Nephron (organoid): ENCODE data around the gene AAMP.

Experiments
- H3K27ac Mint-ChIP-seq, 3 experiments: 2 replicates each; pipeline ENCODE4 v1.8.0; 2020; ENCODE audit warnings: mixed read lengths in 3 of 3, mild to moderate bottlenecking in 2 of 3, moderate library complexity in 1 of 3
- H3K27me3 Mint-ChIP-seq: 2 replicates; pipeline ENCODE4 v1.8.0; 2021; ENCODE audit warnings: low read depth, mild to moderate bottlenecking, moderate library complexity, mixed read lengths
- H3K36me3 Mint-ChIP-seq: 2 replicates; pipeline ENCODE4 v1.8.0; 2020; ENCODE audit warnings: low read depth, mixed read lengths
- H3K4me1 Mint-ChIP-seq: 2 replicates; pipeline ENCODE4 v1.8.0; 2020; ENCODE audit warnings: mixed read lengths
- H3K4me3 Mint-ChIP-seq, 3 experiments: 2 replicates each; pipeline ENCODE4 v1.8.0; 2020; ENCODE audit warnings: mild to moderate bottlenecking in 3 of 3, mixed read lengths in 3 of 3, moderate library complexity in 2 of 3
- H3K9me3 Mint-ChIP-seq: 2 replicates; pipeline ENCODE4 v1.8.0; 2020; ENCODE audit warnings: mixed read lengths
- TF ChIP-seq, protein P1 (sequence below), 3 experiments: fragments of 200-600 bp; sonication (generic); IDR thresholded peaks; one replicate each; pipeline ENCODE4 v1.5.0; 2021; ENCODE audit warnings: antibody characterized with exemption in 3 of 3; ENCODE audit not compliant: unreplicated experiment in 3 of 3

The AAMP gene

DNA sequence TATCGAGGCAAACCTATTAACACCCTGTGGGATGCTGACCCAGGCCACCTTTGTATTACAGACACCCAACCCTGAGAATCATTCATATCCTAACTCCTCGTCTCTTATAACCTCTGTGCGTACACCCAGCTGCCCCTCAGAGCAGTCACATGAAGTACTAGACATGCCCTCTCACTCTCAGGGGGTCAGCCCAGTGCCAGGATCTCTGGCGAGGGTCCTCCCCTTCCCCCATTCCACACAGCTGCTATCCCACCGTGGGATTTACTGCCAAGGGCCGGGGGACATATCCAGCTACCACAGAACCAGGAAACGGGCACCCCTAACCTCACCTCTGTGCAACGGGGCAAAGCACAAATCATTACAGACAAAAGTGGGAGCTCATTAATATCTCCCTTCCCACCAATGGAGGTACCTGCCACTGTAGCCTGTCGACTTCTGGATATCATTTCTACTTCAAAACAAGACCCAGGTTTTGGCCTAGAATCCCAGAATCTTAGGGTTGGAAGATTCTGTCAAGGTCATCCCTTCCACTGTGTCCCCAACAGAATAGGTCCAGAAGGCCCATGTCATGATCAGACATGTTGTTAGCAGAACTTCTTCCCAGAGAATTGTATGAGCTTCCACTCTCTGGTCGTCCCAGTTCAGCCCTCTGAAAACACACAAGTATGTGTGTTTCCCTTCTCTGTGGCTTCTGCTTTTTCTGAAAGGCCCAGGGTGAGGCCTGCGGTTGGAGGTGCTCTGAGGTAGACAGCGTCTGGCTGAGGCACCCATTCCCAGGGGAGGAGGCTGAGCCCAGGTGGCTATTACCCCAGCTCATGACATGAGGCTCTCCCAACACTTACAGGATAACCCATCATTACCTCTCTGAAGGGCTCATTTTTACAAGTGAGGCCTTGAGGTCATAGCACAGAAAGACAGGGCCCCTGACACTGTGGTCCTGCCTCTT lies 20.7 kb upstream of the AAMP start:
- no peaks in the 10 kb centered on the region for H3K9me3 Mint-ChIP-seq
- peaks cover 69% of the 10 kb centered on the region for H3K4me1 Mint-ChIP-seq
- H3K27me3 Mint-ChIP-seq, result no peaks in the 10 kb centered on the region
- H3K36me3 Mint-ChIP-seq, result no peaks in the 10 kb centered on the region
- TF ChIP-seq, protein P1, sequence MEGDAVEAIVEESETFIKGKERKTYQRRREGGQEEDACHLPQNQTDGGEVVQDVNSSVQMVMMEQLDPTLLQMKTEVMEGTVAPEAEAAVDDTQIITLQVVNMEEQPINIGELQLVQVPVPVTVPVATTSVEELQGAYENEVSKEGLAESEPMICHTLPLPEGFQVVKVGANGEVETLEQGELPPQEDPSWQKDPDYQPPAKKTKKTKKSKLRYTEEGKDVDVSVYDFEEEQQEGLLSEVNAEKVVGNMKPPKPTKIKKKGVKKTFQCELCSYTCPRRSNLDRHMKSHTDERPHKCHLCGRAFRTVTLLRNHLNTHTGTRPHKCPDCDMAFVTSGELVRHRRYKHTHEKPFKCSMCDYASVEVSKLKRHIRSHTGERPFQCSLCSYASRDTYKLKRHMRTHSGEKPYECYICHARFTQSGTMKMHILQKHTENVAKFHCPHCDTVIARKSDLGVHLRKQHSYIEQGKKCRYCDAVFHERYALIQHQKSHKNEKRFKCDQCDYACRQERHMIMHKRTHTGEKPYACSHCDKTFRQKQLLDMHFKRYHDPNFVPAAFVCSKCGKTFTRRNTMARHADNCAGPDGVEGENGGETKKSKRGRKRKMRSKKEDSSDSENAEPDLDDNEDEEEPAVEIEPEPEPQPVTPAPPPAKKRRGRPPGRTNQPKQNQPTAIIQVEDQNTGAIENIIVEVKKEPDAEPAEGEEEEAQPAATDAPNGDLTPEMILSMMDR (IDR thresholded peaks at IDR 0.05; ENCODE audit: unreplicated experiment in 3 of 3), result no peak
- H3K4me3 Mint-ChIP-seq, result peak overlapping the region; percentile 73 to 84 (median 76)
- H3K27ac Mint-ChIP-seq, result peak overlapping the region; percentile 82 to 94 (median 94)

DNA sequence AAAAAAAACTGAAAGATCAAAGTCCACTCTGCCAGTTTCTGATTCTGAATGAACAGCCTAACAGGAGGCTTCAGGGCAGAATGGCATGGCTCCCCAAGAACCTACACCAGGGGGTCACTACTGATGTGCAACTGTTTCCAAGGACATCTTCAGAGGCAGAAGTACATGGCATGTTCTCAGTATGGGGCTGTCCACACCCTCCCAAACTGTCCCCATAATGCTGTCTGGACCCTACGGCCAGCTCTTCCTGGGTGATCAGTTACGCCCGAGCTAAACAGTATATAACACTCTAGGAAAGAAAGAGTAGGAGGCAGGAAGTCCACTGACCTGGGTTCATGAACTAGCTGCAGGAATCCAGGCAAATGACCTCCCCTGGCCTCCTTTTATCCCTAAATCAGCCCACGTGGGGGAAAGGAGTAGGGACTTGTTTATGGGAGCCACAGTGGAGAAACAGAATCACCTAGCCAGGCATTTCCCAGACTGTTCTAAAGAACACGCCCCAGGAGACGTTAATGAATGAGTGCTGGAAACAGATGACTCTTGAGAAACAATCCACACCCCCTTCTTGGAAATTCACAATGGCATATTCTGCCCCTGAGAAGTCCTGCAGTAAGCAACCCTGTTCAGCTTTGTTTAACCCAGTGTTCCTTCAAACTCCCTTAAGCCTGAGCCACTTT lies 19.8 kb upstream of the AAMP start:
- H3K27me3 Mint-ChIP-seq, result no peaks in the 10 kb centered on the region
- no peaks in the 10 kb centered on the region for H3K9me3 Mint-ChIP-seq
- H3K4me3 Mint-ChIP-seq, result peak overlapping the region; percentile 66 to 84 (median 76)
- peak overlapping the region; percentile 82 to 94 (median 94) for H3K27ac Mint-ChIP-seq
- H3K4me1 Mint-ChIP-seq, result peaks cover 70% of the 10 kb centered on the region
- TF ChIP-seq, protein P1 (IDR thresholded peaks at IDR 0.05; ENCODE audit: unreplicated experiment in 3 of 3), result no peak
- no peaks in the 10 kb centered on the region for H3K36me3 Mint-ChIP-seq

DNA sequence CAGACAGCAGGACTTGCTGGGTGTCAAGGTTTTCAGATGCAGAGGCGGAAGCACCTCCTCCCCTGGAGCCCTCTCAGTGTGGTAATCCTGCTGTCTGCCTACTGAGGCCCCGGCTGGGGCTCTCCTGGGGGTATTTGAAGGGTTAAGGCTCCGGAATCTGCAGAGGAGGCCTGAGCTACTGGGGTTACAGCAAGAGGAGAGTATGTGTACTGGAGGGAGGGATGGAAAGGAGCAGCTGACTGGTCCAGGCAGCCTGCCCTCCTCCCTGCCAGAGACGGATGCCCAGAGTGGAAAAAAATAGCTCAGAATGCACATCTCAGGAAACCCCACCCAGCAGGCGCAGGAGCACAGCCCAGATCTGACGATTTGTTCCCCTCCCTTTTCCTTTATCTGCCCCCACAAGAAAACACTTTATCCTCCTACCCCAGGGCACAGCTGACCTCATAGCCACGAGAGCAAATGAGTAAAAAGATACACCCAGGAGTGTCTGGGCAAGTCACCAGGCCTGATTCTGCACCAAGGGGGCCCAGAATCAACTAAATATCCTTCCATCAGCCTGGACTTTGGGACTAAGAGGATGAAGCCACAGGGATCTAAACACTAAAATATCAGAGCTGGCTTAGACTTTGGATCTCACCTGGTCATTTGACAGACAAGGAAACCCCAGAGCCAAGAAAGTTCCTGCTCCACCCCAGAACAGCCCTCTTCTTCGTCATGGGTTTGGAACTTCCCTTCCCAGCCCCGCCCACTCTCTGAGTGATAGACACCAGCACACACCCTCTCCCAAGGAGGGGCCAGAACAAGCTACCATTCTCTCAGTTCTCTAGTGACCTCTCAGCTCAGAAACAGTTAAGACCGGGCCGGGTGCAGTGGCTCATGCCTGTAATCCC lies 16.9 kb upstream of the AAMP start:
- Mint-ChIP-seq H3K9me3 (no peaks in the 10 kb centered on the region), H3K36me3 (no peaks in the 10 kb centered on the region), H3K27me3 (no peaks in the 10 kb centered on the region), H3K4me3 (peak overlapping the region; percentile 72 to 79 (median 75)), H3K27ac (peak overlapping the region; percentile 94 to 98 (median 97)), H3K4me1 (peaks cover 67% of the 10 kb centered on the region)
- TF ChIP-seq, protein P1 (IDR thresholded peaks at IDR 0.05; ENCODE audit: unreplicated experiment in 3 of 3), result no peak

DNA sequence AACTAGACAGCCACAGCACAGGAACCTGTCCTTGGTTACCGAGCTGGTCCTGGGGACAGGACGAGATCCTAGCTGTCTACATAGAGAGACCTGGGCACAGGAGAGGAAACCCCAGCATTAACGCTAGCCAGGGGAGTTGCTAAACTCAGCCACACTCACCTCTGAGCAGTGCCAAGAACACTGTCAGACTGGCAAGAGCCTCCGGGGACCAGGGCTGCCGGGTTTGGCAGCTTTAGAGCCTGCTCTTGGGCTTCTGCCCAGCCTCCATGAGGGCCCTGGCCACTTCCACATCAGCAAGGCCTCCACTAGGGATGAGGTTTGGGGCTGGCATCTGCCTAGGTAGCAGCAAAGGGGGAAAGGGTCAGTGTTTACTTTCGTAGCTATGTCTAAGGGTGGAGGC lies 15.7 kb upstream of the AAMP start:
- no peaks in the 10 kb centered on the region for H3K9me3 Mint-ChIP-seq
- no peaks in the 10 kb centered on the region for H3K27me3 Mint-ChIP-seq
- no peaks in the 10 kb centered on the region for H3K36me3 Mint-ChIP-seq
- H3K4me3 Mint-ChIP-seq, result peak overlapping the region; percentile 38 to 79 (median 60)
- H3K4me1 Mint-ChIP-seq, result peaks cover 62% of the 10 kb centered on the region
- H3K27ac Mint-ChIP-seq, result peak overlapping the region; percentile 94 to 98 (median 97)
- TF ChIP-seq, protein P1 (IDR thresholded peaks at IDR 0.05; ENCODE audit: unreplicated experiment in 3 of 3), result no peak

DNA sequence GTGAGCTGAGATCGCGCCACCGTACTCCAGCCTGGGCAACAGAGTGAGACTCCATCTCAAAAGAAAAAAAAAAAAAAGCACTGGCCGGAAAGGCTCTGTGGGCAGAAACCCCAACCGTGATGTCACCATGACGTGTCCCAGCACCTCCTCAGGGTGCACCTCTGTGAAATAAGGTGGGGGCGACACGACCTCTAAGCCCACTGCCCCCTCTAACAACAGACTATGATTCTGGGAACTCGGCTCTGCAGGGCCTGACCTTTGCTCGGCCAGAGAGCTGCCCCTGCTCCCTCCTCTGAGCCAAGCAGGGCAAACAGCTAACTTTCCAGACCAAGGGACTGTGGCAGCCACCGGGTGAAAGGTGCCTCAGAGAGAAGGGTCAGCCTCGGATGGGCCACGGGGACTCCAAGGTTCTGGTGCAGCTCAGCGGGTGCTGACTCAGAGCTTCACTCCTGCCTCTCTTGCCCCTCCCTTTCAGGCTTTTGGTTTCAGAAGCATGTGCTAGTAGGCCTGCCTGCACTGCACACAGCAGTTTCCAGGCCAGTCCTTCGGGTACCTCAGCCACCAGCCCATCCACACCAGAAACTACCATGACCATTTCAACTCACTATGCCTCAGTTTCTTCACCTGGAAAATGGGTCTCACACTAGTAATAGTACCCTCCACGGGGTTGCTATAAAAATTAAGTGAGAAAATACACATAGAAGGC lies 14.3 kb upstream of the AAMP start:
- no peaks in the 10 kb centered on the region for H3K9me3 Mint-ChIP-seq
- no peak overlapping the region for H3K27ac Mint-ChIP-seq
- H3K27me3 Mint-ChIP-seq, result no peaks in the 10 kb centered on the region
- peaks cover 51% of the 10 kb centered on the region for H3K4me1 Mint-ChIP-seq
- H3K4me3 Mint-ChIP-seq, result no peak overlapping the region
- TF ChIP-seq, protein P1 (IDR thresholded peaks at IDR 0.05; ENCODE audit: unreplicated experiment in 3 of 3), result no peak
- H3K36me3 Mint-ChIP-seq, result no peaks in the 10 kb centered on the region
